ENCODE data around the gene PPARG. TPM values are rescaled to one million over a fixed set of nuclear protein-coding genes. Genes with fewer than 3 reads are reported as not detected.

The PPARG gene
- total and polyA plus RNA-seq, 2 of the 13 experiments (the other 11 are each of a cell fraction or from before 2014, with no cell fraction given): 13.9 to 58.3 TPM

DNA sequence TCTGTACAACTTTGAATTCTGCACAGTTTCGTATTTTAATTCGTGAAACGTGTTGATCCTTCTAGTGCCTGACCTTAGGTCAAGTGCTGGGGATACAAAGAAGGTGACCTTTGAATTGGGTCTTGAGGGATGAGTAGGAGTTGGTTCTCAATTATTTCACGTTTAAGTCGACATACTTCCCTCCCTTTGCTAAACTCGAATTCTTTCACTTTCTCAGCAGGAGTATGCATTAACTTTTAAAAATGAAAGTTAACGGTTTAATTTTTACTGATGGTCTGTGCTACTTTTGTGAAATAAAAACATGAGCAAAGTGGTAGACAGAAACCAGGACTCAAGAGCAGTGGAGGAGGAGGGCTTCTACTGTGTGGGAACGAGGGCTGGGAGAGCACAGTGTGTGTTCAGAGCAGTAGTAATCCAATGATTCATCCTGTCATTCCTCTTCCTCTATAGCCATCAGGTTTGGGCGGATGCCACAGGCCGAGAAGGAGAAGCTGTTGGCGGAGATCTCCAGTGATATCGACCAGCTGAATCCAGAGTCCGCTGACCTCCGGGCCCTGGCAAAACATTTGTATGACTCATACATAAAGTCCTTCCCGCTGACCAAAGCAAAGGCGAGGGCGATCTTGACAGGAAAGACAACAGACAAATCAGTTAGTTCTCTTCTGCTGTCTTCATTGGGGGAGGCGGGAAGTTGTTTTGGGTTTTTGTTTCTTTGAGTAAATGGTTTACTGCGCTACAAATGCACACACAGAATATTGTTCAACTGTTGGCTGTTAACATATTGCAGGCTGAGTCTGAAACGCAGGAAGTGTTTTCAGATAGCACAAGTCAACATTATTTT, 116.8 kb downstream of the PPARG start (continued):
- peak; percentile 64 for TF ChIP-seq ZBTB33 (CRISPR knock-in tag; IDR thresholded peaks at IDR 0.05)
- no peak for TF ChIP-seq PCBP2 (optimal IDR thresholded peaks at IDR 0.05; ENCODE audit: low read depth, low read length, poor library complexity, severe bottlenecking)
- TF ChIP-seq POLR2AphosphoS5 (IDR thresholded peaks at IDR 0.05; ENCODE audit: low read depth, low read length): peak; percentile 84
- TF ChIP-seq ZNF614 (CRISPR knock-in tag; IDR thresholded peaks at IDR 0.05; ENCODE audit: borderline replicate concordance): peak; percentile 93
- peak in 1 of 2 experiments; percentile 75; a peak in 2 of 4 replicates for TF ChIP-seq KLF16 (CRISPR knock-in tag; IDR thresholded peaks at IDR 0.05)
- peak; percentile 91 for TF ChIP-seq ELF3 (CRISPR knock-in tag; IDR thresholded peaks at IDR 0.05)
- no peak for TF ChIP-seq NFE2L1 (CRISPR knock-in tag; IDR thresholded peaks at IDR 0.05; ENCODE audit: borderline replicate concordance)
- no peak for TF ChIP-seq PTBP1 (IDR thresholded peaks at IDR 0.05; ENCODE audit: low read depth, low read length, poor library complexity, severe bottlenecking)
- peak; percentile 67 for TF ChIP-seq GATAD1 (CRISPR knock-in tag; IDR thresholded peaks at IDR 0.05)
- peak; percentile 81 to 83 for TF ChIP-seq POLR2A (IDR thresholded peaks at IDR 0.05; ENCODE audit: insufficient read depth in 1 of 2, low read depth in 2 of 2, low read length in 2 of 2)
- TF ChIP-seq MED13 (CRISPR knock-in tag; IDR thresholded peaks at IDR 0.05): peak; percentile 80; the same call in 1 of the 2 replicates
- TF ChIP-seq SSRP1 (CRISPR knock-in tag; IDR thresholded peaks at IDR 0.05): peak; percentile 74
- TF ChIP-seq, protein P1, sequence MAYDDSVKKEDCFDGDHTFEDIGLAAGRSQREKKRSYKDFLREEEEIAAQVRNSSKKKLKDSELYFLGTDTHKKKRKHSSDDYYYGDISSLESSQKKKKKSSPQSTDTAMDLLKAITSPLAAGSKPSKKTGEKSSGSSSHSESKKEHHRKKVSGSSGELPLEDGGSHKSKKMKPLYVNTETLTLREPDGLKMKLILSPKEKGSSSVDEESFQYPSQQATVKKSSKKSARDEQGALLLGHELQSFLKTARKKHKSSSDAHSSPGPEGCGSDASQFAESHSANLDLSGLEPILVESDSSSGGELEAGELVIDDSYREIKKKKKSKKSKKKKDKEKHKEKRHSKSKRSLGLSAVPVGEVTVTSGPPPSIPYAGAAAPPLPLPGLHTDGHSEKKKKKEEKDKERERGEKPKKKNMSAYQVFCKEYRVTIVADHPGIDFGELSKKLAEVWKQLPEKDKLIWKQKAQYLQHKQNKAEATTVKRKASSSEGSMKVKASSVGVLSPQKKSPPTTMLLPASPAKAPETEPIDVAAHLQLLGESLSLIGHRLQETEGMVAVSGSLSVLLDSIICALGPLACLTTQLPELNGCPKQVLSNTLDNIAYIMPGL (CRISPR knock-in tag; IDR thresholded peaks at IDR 0.05; ENCODE audit: borderline replicate concordance in 1 of 2, low read depth in 1 of 2): peak; percentile 24 to 46; a peak in 2 of 4 replicates
- peak; percentile 91 for TF ChIP-seq ESRRA (CRISPR knock-in tag; IDR thresholded peaks at IDR 0.05; ENCODE audit: low read depth)
- TF ChIP-seq NAIF1 (CRISPR knock-in tag; IDR thresholded peaks at IDR 0.05; ENCODE audit: borderline replicate concordance): 0 out of 2 replicates have a peak, but pooled peaks have one; percentile 79
- no peak for TF ChIP-seq NFKB2 (CRISPR knock-in tag; IDR thresholded peaks at IDR 0.05; ENCODE audit: borderline replicate concordance)
- peak; percentile 76; the same call in 1 of the 2 replicates for TF ChIP-seq CCDC6 (CRISPR knock-in tag; IDR thresholded peaks at IDR 0.05)
- 0 out of 2 replicates have a peak, but pooled peaks have one; percentile 32 for TF ChIP-seq TEF (CRISPR knock-in tag; IDR thresholded peaks at IDR 0.05)
- TF ChIP-seq ZNF136 (CRISPR knock-in tag; IDR thresholded peaks at IDR 0.05; ENCODE audit: low read depth): peak; percentile 55; the same call in 1 of the 2 replicates
- TF ChIP-seq, protein P2, sequence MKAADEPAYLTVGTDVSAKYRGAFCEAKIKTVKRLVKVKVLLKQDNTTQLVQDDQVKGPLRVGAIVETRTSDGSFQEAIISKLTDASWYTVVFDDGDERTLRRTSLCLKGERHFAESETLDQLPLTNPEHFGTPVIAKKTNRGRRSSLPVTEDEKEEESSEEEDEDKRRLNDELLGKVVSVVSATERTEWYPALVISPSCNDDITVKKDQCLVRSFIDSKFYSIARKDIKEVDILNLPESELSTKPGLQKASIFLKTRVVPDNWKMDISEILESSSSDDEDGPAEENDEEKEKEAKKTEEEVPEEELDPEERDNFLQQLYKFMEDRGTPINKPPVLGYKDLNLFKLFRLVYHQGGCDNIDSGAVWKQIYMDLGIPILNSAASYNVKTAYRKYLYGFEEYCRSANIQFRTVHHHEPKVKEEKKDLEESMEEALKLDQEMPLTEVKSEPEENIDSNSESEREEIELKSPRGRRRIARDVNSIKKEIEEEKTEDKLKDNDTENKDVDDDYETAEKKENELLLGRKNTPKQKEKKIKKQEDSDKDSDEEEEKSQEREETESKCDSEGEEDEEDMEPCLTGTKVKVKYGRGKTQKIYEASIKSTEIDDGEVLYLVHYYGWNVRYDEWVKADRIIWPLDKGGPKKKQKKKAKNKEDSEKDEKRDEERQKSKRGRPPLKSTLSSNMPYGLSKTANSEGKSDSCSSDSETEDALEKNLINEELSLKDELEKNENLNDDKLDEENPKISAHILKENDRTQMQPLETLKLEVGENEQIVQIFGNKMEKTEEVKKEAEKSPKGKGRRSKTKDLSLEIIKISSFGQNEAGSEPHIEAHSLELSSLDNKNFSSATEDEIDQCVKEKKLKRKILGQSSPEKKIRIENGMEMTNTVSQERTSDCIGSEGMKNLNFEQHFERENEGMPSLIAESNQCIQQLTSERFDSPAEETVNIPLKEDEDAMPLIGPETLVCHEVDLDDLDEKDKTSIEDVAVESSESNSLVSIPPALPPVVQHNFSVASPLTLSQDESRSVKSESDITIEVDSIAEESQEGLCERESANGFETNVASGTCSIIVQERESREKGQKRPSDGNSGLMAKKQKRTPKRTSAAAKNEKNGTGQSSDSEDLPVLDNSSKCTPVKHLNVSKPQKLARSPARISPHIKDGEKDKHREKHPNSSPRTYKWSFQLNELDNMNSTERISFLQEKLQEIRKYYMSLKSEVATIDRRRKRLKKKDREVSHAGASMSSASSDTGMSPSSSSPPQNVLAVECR (CRISPR knock-in tag; IDR thresholded peaks at IDR 0.05; ENCODE audit: borderline replicate concordance): no peak; the same call in 1 of the 2 replicates

All from HepG2 (cell line).